Measurements from ENCODE around the gene ABHD5.

ABHD5 gene

DNA sequence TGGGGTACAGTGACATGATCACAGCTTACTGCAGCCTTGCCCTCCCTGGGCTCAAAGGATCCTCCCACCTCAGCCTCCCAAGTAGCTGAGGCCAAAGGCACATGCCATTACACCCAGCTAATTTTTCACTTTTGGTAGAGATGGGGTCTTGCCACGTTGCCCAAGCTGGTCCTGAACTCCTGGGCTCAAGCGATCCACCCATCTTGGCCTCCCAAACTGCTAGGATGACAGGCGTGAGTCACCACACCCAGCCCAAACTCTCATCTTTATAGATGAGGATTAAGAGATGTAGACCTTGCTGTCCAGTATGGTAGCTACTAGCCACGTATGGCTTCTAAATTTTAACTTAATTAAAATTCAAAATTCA is 4.4 kb upstream of the ABHD5 start:
- DNase-seq (ENCODE audit: low spot score) = no peak

DNA sequence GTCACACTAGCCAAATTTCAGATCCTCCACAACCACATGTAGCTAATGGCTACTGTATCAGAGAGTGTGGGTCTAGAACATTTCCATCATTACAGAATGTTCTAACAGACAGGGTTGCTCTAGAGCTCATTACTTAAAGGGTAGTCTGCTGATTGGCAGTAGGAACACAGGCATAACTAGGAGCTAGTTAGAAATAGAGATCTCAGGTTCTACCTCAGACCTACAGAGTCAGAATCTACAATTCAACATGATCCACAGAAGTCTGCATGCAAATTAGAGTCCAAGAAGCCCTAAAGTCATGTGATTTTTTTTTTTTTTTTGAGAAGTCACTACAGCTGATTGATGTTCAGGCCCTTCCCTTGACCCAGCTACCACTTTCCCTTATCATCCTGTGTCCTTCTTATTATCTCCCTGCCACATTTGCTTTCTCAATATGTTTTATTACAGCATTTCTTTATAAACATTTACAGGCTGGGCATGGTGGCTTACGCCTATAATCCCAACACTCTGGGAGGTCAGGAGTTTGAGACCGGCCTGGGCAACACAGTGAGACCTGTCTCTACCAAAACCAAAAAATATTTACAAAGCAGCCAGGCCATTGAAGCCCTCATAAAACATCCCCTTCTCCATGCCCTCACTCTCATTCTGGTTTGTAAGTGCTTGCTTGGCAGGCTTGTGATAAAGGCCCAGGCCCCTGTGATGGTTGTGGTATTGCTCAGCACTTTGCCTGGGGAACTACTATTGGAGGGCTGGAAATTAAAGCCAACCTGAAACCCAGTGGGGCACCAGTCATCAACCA is 3.8 kb upstream of the ABHD5 start:
- DNase-seq (ENCODE audit: low spot score) = no peak

DNA sequence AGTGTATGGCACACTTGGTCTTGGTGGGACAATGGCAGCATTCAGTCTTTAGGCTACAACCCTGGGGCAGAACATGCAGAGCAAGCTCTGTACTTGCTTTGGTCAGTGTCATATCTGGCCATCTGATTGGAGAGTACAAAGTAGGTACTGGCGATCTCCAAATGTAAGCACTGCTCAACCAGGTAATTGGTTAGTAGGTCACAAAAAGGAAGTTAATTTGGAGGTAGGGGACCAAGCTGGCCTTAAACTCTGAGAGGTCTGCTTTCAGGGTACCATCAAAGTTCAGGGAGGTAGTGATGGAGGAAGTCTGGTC is 3.3 kb upstream of the ABHD5 start:
- DNase-seq (ENCODE audit: low spot score) = no peak

DNA sequence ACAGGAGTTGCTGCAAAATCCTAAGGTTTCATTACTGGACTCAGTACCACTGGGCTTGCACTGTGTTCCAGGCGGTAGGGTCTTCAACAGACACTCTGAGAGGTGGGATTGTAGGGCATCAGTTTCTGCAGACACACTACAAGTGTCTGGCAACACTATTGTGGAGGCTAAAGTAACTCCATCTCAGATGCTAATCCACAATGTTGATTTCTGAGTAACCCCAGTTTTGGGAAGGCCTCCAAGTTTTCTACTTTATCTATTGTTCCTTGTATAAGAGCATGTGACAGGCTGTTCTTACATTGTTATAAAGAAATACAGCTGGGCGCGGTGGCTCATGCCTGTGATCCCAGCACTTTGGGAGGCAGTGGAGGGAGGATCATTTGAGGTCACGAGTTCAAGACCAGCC is 2.5 kb upstream of the ABHD5 start:
- DNase-seq (ENCODE audit: low spot score) = no peak

DNA sequence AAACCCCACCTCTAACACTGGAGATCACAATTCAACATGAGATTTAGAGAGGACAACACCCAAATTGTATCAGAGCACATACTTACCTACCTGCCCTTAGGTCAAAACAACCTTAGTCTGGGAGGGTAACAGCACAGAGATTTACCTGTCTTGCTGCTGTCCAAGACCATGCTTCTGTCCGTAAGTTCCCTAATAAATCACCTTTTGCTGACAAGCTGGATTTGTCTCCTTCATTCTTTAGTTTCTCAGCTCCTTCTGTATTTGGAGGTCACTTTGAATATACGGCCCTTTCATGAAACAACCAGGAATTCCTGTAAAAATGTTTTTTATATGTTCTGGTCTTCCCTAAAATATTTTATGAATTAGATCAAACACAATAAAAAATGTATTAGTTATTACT is 1.6 kb upstream of the ABHD5 start:
- no peak for DNase-seq (ENCODE audit: low spot score)

DNA sequence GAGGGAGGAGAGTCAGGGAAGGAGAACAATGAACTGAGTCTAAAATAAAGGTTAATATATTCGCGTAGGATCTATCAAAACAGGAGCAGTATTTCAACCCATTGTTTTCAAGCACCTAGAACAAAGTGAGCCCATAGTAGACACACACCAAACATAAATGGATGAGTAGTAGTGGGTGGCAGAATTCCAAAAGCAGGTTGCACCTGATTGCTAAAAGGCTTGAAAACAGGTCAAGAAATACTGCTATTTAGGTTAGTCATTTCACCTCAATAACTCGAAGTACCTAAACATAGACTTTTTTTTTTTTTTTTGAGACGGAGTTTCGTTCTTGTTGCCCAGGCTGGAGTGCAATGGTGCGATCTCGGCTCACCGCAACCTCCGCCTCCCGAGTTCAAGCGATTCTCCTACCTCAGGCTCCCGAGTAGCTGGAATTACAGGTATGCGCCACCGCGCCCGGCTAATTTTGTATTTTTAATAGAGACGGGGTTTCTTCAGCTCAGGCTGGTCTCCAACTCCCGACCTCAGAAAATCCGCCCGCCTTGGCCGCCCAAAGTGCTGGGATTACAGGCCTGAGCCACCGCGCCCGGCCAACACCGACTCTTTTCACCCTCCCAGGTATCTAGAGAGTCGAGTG is 855 bp upstream of the ABHD5 start:
- no peak for DNase-seq (ENCODE audit: low spot score)

DNA sequence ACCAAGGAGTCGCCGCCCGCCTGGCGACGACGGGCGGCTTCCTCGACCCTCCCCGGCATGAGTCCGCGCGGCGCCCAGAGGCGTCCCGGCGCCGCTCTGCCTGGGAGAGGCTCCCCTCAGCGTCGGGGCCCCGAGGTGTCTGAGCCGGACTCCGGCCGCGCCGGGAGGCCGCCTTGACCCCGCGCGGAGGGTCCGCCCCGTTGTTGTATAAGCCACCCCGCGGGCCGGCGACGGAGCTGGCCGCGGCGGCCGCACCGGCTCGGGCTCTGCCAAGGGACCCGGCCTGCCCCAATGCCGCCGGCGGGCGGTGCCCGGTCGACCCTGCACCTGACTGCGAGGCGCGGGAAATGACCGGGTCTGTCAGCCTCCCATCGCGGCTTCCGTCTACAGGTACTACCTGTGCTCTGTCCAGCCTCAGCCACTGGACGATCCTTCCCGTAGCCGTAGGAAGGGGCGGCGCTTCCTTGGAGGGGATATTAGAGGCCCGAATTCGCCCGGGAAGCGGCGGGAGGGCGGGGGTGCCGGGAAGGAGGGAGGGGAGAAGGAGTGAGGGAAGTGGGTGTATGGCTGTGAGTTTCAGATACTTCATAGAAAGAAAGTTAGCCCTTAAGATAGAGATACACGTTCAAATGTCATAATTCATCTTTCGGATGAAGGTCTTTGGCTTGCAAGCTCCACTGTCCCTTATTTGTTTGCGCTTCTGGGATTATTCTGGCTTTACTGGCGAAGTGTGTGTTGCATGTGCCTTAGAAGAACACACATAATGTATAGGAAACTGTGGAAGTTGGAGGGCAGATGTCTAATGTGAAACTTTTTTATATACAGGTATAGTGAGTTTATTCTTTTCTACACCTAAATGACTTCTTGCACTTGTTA is 620 bp downstream of the ABHD5 start:
- peak; percentile 24 for DNase-seq (ENCODE audit: low spot score)

DNA sequence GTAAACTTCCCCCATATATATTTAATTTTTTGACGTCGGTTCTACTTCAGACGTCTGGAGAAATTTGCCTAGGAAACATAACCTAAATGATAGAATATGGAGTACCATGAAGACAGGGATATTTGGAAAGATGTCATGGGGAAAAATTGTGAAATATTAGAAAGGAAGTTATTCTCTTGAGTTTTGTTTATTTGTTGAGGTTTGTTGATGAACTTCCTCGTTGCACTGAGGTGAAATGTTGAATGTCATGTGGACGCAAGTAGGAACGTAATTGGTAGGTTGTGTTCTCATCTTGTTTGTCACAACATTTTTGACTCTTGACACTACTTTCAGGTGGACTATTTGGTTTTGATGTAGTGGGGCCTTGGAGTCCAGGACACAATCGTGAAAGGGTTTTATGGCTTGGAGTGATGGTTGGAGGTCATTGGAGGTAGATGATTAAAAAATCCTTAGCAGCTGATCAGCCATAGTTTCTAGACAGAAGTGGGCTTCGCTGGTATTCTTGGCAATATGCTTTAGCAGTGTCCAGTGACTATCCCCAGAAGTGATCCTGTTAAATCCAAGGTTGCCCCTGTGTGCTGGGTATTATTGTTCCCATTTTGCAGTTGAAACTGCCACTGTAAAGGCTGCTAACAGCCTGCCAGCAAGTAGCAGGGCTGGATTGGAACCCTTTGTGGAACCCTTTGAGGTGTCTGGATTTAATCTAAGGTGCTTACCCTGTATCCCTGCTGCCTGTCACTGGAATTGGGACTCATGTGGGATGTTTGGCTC is 1.5 kb downstream of the ABHD5 start:
- no peak for DNase-seq (ENCODE audit: low spot score)

DNA sequence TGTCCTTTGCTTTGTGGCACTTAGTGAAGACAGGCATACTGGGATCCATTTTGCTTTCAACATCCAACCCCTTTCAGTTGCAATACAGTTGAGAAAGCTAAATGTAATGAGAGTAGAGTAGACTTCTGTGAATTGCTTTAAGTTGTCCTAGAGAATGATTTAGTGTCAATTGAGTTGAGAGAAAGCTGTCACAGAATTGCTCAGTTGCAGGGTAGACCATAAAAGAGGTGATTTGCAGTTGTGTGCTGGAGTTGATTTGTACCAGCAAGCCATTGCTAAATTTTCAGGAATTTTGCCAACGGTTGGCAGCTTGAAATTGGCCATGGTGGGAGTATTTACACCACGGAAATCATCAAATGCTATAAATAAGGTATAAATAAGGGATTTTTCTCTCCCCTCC is 2.2 kb downstream of the ABHD5 start:
- no peak for DNase-seq (ENCODE audit: low spot score)

DNA sequence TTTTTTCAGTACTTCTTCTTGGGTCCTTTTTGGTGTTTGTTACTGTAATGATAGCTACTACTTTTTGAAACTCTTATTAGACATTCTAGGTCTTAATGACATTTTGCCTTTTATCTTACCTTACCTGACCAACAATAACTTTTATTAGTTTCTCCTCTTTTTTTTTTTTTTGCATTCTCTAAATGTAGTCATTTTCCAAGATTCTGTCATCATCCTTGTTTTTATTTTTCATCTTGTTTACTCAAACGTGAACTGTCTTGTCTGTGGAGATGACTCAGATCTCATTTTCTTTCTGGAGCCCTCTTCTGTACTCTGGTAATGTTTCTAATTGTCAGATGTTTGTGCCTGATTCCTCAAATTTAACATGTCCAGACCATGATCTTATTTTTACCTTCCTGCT is 2.9 kb downstream of the ABHD5 start:
- no peak for DNase-seq (ENCODE audit: low spot score)

DNA sequence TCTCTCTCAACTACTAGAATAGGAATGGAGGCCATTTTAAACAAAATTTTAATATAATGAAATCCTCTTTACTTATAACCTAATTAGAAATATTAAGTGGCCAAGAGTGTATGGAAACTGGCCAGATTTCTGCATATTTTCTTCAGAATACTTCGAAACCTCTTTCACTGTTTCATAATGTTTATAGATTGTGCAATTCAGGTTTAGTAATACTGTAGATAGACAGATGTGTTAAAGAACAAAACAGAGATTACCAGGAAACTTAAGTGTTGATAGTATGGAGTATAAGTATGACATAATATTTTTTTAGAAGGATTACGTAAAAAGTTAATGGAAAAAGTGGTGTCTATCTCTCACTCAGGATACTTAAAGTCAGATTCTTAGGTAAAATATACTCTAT is 4.7 kb downstream of the ABHD5 start:
- no peak for DNase-seq (ENCODE audit: low spot score)

DNA sequence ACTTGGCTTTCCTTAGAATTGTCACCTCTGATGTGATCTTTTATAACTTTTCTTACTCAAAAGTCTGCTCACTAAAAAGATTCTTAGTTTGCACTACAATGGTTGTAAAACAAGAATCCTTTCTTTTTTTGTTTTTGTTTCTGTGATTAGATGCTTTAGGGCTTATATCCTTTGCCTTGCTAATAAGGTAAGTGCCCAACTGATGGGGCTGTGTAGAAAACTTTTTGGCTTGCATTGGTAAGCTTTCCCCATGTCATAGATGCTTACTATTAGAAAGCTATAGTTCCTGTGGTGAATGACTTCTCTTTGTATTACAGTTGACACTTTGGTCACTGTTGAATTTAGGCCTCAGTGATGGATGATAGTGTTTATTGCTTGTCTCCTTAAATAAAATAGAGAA is 5.1 kb downstream of the ABHD5 start:
- no peak for DNase-seq (ENCODE audit: low spot score)

DNA sequence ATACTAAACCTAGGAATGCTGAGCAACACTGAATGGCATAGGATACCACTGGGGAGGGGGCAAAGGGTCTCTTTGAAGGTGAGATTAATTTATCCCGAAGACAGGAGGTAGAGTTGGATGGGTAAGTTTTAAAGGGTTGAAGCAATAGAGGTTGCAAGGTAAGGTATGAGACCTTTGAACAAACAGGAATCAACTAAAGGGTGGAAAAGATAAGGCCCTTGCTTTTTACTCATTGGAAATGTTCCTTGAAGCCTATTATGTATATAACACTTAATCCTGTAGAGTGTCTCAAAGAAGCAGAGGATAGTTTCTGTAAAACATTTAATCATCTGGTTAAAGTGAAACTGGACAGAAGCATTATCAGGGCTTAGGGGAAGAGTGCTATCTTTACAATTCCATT is 5.7 kb downstream of the ABHD5 start:
- no peak for DNase-seq (ENCODE audit: low spot score)

DNA sequence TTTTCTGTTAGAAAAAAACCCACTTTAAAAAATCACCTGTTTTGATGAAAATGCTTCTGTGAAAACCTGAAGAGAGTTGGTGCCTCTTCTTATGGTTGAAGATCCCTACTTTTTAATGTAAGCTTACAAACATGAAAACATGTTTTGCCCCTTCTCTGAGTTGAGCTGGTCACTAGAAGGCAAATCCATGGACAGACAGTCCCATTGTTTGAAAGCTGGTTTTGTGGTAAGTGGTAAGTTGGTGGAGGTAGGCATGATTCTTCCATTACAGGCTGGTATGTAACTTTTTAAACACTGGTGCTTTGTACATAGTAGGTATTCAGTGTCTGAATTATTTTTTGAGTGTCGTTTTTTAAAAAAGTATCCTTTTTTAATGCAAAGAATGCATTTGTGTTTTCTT is 6.1 kb downstream of the ABHD5 start:
- no peak for DNase-seq (ENCODE audit: low spot score)

DNA sequence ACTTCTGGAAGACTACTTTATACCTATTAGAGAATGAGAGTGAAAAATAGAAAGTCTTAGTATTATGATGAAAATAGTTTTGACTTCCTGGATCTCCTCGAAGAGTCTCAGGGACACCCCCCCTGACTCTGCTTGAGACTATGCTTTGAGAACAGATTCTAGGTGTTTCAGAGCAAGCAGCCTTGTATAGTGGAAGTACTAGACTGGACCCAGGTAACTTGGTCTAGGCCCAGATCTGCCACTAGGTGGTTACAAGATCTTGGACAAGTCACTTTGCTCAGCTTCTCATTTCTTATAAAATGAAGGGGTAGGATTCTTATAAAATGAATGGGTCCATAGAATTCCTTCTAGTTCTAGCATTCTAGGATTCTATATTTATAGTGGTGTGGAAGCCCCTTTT is 9.1 kb downstream of the ABHD5 start:
- DNase-seq (ENCODE audit: low spot score) = no peak

DNA sequence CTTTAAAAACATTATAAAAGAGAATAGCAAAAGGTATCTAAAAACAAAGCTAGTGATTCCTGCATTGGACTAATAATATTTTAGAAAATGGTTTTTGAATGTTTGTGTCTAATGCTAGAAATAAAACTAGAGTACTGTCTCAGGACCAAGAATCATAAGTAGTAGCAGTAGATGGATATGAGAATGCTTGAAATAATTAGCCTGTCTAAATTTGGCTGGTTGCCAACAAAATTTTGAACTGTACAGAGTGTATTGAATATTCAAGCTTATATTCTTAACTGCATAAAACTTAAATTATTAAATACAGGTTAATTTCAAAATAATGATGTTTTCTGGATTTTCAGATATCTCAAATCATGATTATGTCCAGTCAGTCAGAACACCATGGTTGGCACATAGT is 14.0 kb downstream of the ABHD5 start:
- DNase-seq (ENCODE audit: low spot score) = no peak

DNA sequence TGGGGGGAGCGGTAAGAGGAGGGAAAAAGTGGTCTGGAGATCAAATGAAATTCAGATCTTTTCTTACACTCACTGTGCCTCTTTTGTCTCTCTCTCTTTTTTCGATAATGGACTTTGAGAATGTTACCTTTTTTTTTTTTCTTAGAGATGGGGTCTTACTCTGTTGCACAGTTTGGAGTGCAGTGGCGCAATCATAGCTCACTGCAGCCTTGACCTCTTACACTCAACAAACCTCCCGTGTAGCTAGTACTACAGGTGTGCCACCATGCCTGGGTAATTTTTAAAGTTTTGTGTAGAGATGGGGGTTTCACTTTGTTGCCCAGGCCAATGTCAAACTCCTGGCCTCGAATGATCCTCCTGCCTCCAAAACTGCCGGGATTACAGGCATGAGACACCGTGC is 15.6 kb downstream of the ABHD5 start:
- no peak for DNase-seq (ENCODE audit: low spot score)

DNA sequence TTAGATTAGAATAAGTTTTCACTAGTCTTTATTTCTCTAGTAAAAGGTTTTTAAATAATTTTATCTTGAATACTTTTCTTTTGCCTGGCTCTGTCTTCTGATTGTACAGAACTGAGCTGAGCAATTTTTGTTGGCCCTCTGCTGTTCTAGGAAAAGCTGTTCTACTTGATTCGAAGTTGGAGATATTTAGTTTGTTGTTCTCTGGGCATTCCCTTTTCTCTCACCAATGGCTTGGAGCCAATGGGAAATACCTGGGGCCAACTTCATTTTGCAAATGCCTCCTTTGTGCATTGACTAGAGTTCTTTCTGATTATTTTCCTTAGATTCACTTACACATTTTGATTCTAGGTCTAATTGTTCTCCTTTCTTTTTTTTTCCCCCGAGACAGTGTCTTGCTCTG is 16.5 kb downstream of the ABHD5 start:
- DNase-seq (ENCODE audit: low spot score) = no peak

DNA sequence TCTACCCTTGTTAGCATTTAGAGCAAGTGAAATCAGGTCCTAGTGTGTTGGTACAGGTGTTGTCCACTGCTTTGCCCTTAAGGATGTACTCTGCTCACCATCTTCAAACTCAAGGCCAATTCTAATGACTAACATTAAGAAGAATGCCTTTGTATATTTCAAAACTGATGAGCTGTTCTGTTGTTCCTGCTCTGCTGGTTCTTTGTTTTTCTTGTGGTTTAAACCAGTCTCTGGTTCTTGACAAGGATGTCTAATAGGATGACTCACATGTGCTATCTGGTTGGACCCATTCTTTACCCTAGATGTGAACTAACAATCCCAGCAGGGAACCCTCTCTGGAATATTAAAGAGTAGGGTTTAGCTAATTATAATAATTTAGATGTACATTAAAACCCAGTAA is 17.3 kb downstream of the ABHD5 start:
- no peak for DNase-seq (ENCODE audit: low spot score)

DNA sequence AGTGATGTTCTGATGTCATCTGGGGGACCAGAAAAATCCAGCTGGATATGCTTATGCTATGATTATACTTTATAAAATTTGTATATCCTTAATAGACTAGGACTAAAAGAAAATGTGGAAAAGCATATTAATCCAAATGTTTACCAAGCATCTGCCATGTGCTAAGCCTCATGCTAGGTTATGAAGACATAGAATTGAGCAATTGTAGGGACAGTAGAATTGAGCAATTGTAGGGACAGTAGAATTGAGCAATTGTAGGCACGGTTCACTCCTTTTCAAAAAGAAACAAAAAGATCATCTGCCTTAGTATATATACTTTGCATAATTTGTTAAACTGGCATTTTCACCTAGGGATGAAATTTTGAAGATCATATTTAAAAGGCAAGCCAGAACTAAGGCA is 18.3 kb downstream of the ABHD5 start:
- no peak for DNase-seq (ENCODE audit: low spot score)

DNA sequence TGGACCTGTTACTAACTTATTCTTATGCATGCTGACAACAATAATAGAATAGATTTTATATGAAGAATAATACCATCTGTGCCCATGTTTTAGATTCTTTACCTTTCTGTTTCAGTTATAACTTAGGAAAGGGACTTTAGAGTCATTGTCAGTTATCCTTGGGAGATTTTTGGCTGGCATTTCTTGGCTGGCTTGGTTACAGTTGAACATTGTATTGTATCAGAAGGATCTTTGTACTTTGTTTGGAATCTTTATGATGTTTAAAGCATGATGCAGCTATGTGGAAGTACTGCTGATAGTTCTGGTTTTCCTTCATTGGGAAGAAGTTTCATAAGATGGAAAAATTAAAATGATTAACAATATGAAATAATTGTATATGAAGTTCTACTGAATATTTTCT is 19.9 kb downstream of the ABHD5 start:
- no peak for DNase-seq (ENCODE audit: low spot score)

DNA sequence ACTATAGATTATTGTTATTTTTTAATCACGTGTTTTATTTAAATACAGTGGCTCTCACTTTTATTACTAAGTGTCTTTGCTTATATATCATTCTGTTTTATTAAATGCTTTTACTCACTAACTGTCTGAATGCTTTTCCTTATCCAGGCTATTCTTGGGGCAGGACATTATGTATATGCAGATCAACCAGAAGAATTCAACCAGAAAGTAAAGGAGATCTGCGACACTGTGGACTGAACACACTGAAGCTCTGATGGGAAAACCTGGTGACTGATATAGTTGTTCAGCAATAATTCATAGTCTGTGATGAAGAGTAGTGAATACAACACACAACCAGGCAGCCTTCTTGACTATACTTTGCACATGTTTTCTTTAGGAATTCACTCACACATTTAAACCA is 27.6 kb downstream of the ABHD5 start:
- no peak for DNase-seq (ENCODE audit: low spot score)
